Neural progenitor cell (in vitro differentiated cells): ENCODE data around the gene REEP3. TPM values are rescaled to one million over a fixed set of nuclear protein-coding genes. Genes with fewer than 3 reads are reported as not detected.
A peak's percentile ranks its signal among the peaks of the same experiment; 100 is the strongest.

Source experiments
- DNase-seq: peaks from one replicate; pipeline ENCODE4 v3.0.0-alpha.2; 2016; ENCODE audit warnings: low spot score
- H2AFZ ChIP-seq: fragments of 200-600 bp; sonication (generic); replicated peaks from 2 replicates; pipeline ENCODE4 v1.6.1; 2016; ENCODE audit warnings: antibody characterized with exemption
- H3F3A ChIP-seq: fragments of 200-600 bp; sonication (generic); 2 replicates; pipeline ENCODE4 v1.6.1; 2016; ENCODE audit warnings: antibody characterized with exemption, low read depth
- H3K27ac ChIP-seq: fragments of 200-600 bp; sonication (generic); 2 replicates; pipeline ENCODE4 v1.5.1; 2016; ENCODE audit warnings: mild to moderate bottlenecking
- H3K27me3 ChIP-seq: fragments of 200-600 bp; sonication (generic); 2 replicates; pipeline ENCODE4 v1.6.1; 2016; ENCODE audit warnings: mild to moderate bottlenecking, moderate library complexity
- H3K36me3 ChIP-seq: fragments of 200-600 bp; sonication (generic); 2 replicates; pipeline ENCODE4 v1.5.1; 2016
- H3K4me1 ChIP-seq: fragments of 200-600 bp; sonication (generic); 2 replicates; pipeline ENCODE4 v1.6.1; 2016; ENCODE audit warnings: mixed run types
- H3K4me2 ChIP-seq: fragments of 200-600 bp; sonication (generic); 2 replicates; pipeline ENCODE4 v1.6.1; 2016
- H3K4me3 ChIP-seq: fragments of 200-600 bp; sonication (generic); 2 replicates; pipeline ENCODE4 v1.5.1; 2016
- H3K79me2 ChIP-seq: fragments of 200-600 bp; sonication (generic); 2 replicates; pipeline ENCODE4 v1.6.1; 2016; ENCODE audit warnings: low read depth
- H3K9ac ChIP-seq: fragments of 200-600 bp; sonication (generic); 2 replicates; pipeline ENCODE4 v1.6.1; 2016
- H3K9me3 ChIP-seq: fragments of 200-600 bp; sonication (generic); 2 replicates; pipeline ENCODE4 v1.5.1; 2016; ENCODE audit warnings: low read depth
- H4K20me1 ChIP-seq: fragments of 200-600 bp; sonication (generic); 2 replicates; pipeline ENCODE4 v1.6.1; 2016; ENCODE audit warnings: low read depth
- H3K27ac Mint-ChIP-seq: 3 replicates; pipeline ENCODE4 v1.8.0; 2021; ENCODE audit warnings: mixed read lengths
- H3K27me3 Mint-ChIP-seq: 2 replicates; pipeline ENCODE4 v1.8.0; 2022; ENCODE audit warnings: low read depth, mild to moderate bottlenecking, inconsistent platforms, moderate library complexity, mixed read lengths; ENCODE audit not compliant: insufficient read depth
- H3K36me3 Mint-ChIP-seq: 3 replicates; pipeline ENCODE4 v1.8.0; 2021; ENCODE audit warnings: mixed read lengths
- H3K4me1 Mint-ChIP-seq: 3 replicates; pipeline ENCODE4 v1.8.0; 2021; ENCODE audit warnings: mixed read lengths
- H3K4me3 Mint-ChIP-seq: 3 replicates; pipeline ENCODE4 v1.8.0; 2021; ENCODE audit warnings: mild to moderate bottlenecking, moderate library complexity, mixed read lengths
- H3K9me3 Mint-ChIP-seq: 3 replicates; pipeline ENCODE4 v1.8.0; 2020; ENCODE audit warnings: mixed read lengths
- EZH2 ChIP-seq: fragments of 200-600 bp; sonication (generic); IDR thresholded peaks from 2 replicates; pipeline ENCODE4 v1.6.1; 2017; ENCODE audit warnings: antibody characterized with exemption, mild to moderate bottlenecking, moderate library complexity
- EZH2phosphoT487 ChIP-seq: fragments of 200-600 bp; sonication (generic); IDR thresholded peaks from 2 replicates; pipeline ENCODE4 v1.6.1; 2017; ENCODE audit warnings: antibody characterized with exemption
- total RNA-seq: library from RNA; depleted of rRNA; stranded (reverse); fragments of >200 nt; gene quantifications from 2 replicates; pipeline ENCODE4 v1.2.3, GENCODE V29; 2015; ENCODE audit warnings: low replicate concordance
- TF ChIP-seq, protein P1 (sequence below): fragments of 200-600 bp; sonication (generic); IDR thresholded peaks from 2 replicates; pipeline ENCODE4 v1.5.1; 2017; ENCODE audit warnings: antibody characterized with exemption, mild to moderate bottlenecking

Gene REEP3
- total RNA-seq, 1 donor from 2014 or later = 42.0 TPM

DNA sequence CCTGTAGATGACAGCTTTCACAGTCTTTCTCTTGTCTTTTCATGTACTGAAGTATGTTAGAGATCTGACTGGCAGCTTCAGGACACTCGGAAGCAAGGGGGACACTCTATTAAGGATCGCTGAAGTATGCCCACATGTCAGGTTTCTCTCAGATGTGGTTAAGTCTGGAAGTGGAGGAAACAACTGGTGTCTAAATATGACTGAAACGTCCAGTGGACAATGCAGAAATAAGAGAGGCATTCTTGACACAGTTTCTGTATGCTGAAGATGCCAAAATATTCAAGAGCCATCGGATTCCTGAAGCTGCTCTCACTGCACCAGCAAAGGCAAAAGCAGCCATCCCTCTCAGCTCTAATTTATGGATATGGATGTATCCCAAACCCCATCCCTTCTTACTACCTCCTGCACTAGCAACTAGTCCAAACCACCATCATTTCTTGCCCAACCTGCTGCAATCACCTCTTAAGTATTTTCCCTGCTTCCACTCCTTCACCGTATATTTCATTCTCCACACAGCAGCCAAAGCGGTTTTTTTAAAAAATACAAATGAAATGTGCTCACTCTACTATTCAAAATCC, 113.4 kb downstream of the REEP3 start:
- H3K36me3 ChIP-seq = no peaks in the 10 kb centered on the region
- no peaks in the 10 kb centered on the region for H4K20me1 ChIP-seq
- H3K4me1 ChIP-seq = peaks cover 6% of the 10 kb centered on the region
- Mint-ChIP-seq H3K27ac (no peak overlapping the region), H3K27me3 (peaks cover 5% of the 10 kb centered on the region), H3K4me3 (no peak overlapping the region), H3K9me3 (no peaks in the 10 kb centered on the region), H3K4me1 (peaks cover 11% of the 10 kb centered on the region), H3K36me3 (no peaks in the 10 kb centered on the region)
- H3K27me3 ChIP-seq = no peaks in the 10 kb centered on the region
- H3F3A ChIP-seq = peaks cover 22% of the 10 kb centered on the region
- no peak overlapping the region for H2AFZ ChIP-seq
- no peak overlapping the region for H3K9ac ChIP-seq
- no peak for DNase-seq
- no peaks in the 10 kb centered on the region for H3K9me3 ChIP-seq
- TF ChIP-seq EZH2 (no peak), EZH2phosphoT487 (no peak)
- TF ChIP-seq, protein P1, sequence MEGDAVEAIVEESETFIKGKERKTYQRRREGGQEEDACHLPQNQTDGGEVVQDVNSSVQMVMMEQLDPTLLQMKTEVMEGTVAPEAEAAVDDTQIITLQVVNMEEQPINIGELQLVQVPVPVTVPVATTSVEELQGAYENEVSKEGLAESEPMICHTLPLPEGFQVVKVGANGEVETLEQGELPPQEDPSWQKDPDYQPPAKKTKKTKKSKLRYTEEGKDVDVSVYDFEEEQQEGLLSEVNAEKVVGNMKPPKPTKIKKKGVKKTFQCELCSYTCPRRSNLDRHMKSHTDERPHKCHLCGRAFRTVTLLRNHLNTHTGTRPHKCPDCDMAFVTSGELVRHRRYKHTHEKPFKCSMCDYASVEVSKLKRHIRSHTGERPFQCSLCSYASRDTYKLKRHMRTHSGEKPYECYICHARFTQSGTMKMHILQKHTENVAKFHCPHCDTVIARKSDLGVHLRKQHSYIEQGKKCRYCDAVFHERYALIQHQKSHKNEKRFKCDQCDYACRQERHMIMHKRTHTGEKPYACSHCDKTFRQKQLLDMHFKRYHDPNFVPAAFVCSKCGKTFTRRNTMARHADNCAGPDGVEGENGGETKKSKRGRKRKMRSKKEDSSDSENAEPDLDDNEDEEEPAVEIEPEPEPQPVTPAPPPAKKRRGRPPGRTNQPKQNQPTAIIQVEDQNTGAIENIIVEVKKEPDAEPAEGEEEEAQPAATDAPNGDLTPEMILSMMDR = no peak
- no peak overlapping the region for H3K4me3 ChIP-seq
- no peaks in the 10 kb centered on the region for H3K79me2 ChIP-seq
- H3K27ac ChIP-seq = no peak overlapping the region
- no peak overlapping the region for H3K4me2 ChIP-seq

DNA sequence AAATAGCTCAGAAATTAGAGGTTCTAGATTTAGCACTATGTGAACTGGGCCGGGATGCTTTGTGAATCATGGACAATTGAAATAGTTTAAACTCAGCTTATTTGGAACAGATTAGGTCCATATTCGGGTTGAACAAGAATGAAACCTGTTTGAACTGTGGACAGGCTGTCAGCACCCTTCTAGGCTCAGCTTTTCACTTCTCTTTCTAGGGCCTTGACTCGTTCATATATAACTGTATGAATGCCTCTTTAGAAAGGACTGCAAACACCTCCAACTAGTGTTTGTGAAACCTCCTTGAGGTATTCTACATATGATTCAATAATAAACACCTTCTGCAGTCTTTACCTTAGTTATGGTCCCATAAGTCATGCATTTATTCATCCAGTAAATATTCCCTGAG, 115.6 kb downstream of the REEP3 start:
- Histone ChIP-seq H3F3A (no peaks in the 10 kb centered on the region), H4K20me1 (no peaks in the 10 kb centered on the region), H3K27ac (no peak overlapping the region), H3K9ac (no peak overlapping the region), H3K4me2 (no peak overlapping the region), H2AFZ (no peak overlapping the region), H3K9me3 (no peaks in the 10 kb centered on the region), H3K4me3 (no peak overlapping the region), H3K27me3 (no peaks in the 10 kb centered on the region), H3K36me3 (no peaks in the 10 kb centered on the region), H3K79me2 (no peaks in the 10 kb centered on the region), H3K4me1 (no peaks in the 10 kb centered on the region)
- no peak for DNase-seq
- Mint-ChIP-seq H3K9me3 (no peaks in the 10 kb centered on the region), H3K36me3 (no peaks in the 10 kb centered on the region), H3K4me1 (no peaks in the 10 kb centered on the region), H3K4me3 (no peak overlapping the region), H3K27me3 (peaks cover 3% of the 10 kb centered on the region), H3K27ac (no peak overlapping the region)
- no peak for TF ChIP-seq EZH2phosphoT487
- TF ChIP-seq EZH2 = no peak
- TF ChIP-seq, protein P1 = no peak

- Mint-ChIP-seq H3K4me3 (no peak overlapping the region), H3K9me3 (no peaks in the 10 kb centered on the region), H3K36me3 (no peaks in the 10 kb centered on the region), H3K4me1 (no peaks in the 10 kb centered on the region), H3K27me3 (no peaks in the 10 kb centered on the region), H3K27ac (no peak overlapping the region)
- no peak for TF ChIP-seq EZH2
- TF ChIP-seq EZH2phosphoT487 = no peak
- TF ChIP-seq, protein P1 = no peak
- H3F3A ChIP-seq = no peaks in the 10 kb centered on the region
- no peak for DNase-seq
- H3K4me2 ChIP-seq = no peak overlapping the region
- no peak overlapping the region for H3K9ac ChIP-seq
- H2AFZ ChIP-seq = peak overlapping the region; percentile 10
- no peak overlapping the region for H3K4me3 ChIP-seq
- no peaks in the 10 kb centered on the region for H3K27me3 ChIP-seq
- no peaks in the 10 kb centered on the region for H3K9me3 ChIP-seq
- no peak overlapping the region for H3K27ac ChIP-seq
- H4K20me1 ChIP-seq = no peaks in the 10 kb centered on the region
- H3K79me2 ChIP-seq = no peaks in the 10 kb centered on the region
- H3K36me3 ChIP-seq = no peaks in the 10 kb centered on the region
- H3K4me1 ChIP-seq = no peaks in the 10 kb centered on the region
Observed at GRCh38 chr10:63637901-63638327, 116.7 kb downstream of the REEP3 start.
